ENCODE results near the gene HOXB4. TPM values are rescaled to one million over a fixed set of nuclear protein-coding genes. Genes with fewer than 3 reads are reported as not detected.
A peak's percentile ranks its signal among the peaks of the same experiment; 100 is the strongest.

The HOXB4 gene
- total RNA-seq, 1 experiment from 2014 or later = 27.9 TPM

DNA sequence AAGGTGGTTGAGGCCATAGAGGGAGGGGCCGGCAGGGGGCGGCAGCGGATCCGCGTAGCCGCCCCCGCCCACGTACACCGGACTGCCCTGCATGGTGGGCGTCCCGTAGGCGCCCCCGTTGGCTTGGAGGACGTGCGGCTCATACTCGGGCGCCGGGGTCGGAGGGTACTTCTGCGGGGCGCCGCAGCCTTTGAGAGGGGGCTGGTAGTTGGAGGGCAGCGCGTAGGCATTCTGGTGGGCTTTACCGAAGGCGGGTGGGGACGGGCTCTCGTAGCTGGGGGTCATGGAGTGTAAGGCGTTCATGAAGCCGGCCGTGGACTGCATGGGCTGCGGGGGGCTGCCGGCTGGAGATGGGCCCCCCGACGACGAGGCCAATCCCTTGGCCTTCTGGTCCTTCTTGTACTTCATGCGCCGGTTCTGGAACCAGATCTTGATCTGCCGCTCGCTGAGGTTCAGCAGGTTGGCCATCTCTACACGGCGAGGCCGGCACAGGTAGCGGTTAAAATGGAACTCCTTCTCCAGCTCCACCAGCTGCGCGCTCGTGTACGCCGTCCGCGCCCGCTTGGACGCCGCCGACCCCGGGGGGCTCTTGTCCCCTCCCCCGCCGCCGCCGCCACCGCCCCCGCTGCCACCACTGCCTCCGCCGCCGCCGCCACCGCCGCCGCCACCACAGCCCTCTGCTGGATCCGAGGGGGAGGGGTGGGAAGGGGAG is 27.5 kb downstream of the HOXB4 start:
- in situ Hi-C loops (cut with HindIII; ENCODE audit: low pct_unique_long_range_greater_than_20kb, low sequenced_read_pairs) (no loop called here), intact Hi-C loops (cut with micrococcal nuclease; ENCODE audit: unreplicated experiment) (no loop called here)
- Histone ChIP-seq H3K4me1 (ENCODE audit: control insufficient read depth, insufficient read depth, low read length) (peaks cover 79% of the 10 kb centered on the region), H3K36me3 (ENCODE audit: control insufficient read depth, insufficient read depth, low read length) (peaks cover 26% of the 10 kb centered on the region), H3K27ac (ENCODE audit: low read length) (peak overlapping the region; percentile 98), H3K4me3 (ENCODE audit: low read depth in 2 of 2, low read length in 2 of 2) (no peak overlapping the region), H3K27me3 (ENCODE audit: control insufficient read depth, insufficient read depth, low read length) (no peaks in the 10 kb centered on the region), H3K9me3 (ENCODE audit: control insufficient read depth, insufficient read depth, low read depth, low read length) (no peaks in the 10 kb centered on the region)
- DNase-seq (ENCODE audit: low read depth, low spot score) = no peak
- POLR2A ChIA-PET = interaction anchor here (0.5 kb wide), 1 partner anchor 9 kb away, joined by 5 read pairs; no protein-coding TSS in a partner anchor
- BruUV-seq (replicated peaks) = no TSS peak
- TF ChIP-seq, protein P1, sequence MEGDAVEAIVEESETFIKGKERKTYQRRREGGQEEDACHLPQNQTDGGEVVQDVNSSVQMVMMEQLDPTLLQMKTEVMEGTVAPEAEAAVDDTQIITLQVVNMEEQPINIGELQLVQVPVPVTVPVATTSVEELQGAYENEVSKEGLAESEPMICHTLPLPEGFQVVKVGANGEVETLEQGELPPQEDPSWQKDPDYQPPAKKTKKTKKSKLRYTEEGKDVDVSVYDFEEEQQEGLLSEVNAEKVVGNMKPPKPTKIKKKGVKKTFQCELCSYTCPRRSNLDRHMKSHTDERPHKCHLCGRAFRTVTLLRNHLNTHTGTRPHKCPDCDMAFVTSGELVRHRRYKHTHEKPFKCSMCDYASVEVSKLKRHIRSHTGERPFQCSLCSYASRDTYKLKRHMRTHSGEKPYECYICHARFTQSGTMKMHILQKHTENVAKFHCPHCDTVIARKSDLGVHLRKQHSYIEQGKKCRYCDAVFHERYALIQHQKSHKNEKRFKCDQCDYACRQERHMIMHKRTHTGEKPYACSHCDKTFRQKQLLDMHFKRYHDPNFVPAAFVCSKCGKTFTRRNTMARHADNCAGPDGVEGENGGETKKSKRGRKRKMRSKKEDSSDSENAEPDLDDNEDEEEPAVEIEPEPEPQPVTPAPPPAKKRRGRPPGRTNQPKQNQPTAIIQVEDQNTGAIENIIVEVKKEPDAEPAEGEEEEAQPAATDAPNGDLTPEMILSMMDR (IDR thresholded peaks at IDR 0.05) = peak; percentile 77
- TF ChIP-seq SIN3A (IDR thresholded peaks at IDR 0.05; ENCODE audit: borderline replicate concordance, insufficient read depth, low read depth, low read length) = no peak
- TF ChIP-seq, protein P2, sequence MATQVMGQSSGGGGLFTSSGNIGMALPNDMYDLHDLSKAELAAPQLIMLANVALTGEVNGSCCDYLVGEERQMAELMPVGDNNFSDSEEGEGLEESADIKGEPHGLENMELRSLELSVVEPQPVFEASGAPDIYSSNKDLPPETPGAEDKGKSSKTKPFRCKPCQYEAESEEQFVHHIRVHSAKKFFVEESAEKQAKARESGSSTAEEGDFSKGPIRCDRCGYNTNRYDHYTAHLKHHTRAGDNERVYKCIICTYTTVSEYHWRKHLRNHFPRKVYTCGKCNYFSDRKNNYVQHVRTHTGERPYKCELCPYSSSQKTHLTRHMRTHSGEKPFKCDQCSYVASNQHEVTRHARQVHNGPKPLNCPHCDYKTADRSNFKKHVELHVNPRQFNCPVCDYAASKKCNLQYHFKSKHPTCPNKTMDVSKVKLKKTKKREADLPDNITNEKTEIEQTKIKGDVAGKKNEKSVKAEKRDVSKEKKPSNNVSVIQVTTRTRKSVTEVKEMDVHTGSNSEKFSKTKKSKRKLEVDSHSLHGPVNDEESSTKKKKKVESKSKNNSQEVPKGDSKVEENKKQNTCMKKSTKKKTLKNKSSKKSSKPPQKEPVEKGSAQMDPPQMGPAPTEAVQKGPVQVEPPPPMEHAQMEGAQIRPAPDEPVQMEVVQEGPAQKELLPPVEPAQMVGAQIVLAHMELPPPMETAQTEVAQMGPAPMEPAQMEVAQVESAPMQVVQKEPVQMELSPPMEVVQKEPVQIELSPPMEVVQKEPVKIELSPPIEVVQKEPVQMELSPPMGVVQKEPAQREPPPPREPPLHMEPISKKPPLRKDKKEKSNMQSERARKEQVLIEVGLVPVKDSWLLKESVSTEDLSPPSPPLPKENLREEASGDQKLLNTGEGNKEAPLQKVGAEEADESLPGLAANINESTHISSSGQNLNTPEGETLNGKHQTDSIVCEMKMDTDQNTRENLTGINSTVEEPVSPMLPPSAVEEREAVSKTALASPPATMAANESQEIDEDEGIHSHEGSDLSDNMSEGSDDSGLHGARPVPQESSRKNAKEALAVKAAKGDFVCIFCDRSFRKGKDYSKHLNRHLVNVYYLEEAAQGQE (IDR thresholded peaks at IDR 0.05; ENCODE audit: insufficient read depth in 1 of 2, low read depth in 2 of 2, low read length in 1 of 2) = no peak
- CTCF ChIA-PET = interaction anchor here (0.7 kb wide), 1 partner anchor 160 kb away, joined by 3 read pairs; no protein-coding TSS in a partner anchor
- ATAC-seq = no peak

DNA sequence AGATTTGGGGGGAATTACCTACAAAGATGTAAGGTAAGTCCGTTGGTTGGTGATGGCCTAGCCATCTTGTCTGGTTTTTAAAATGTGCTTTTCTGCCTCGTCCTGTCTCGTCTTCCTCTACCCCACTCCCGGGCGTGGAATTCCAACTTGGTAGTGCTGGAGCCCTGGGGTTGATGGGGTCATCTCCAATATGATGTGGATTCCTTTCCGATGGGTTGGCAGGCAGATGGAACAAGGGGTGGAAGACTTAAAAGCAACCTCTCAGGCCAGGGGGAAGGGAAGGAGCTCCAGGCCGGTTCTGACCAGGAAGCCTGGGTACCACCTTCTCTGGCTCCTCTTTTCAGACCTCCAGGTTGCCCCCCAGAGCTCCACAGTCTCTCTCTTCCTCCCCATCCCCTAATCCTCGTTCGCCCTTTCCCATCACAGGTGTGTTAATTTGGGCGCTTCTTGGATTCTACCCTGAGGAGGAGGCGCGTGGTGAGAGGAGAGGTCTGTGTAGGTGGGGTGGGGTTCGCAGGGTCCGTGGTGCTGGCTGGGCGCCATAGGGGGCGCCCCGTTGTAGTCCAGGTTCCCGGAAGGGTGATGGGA is 28.1 kb downstream of the HOXB4 start:
- in situ Hi-C loops (cut with HindIII; ENCODE audit: low pct_unique_long_range_greater_than_20kb, low sequenced_read_pairs) = no loop called here

More for the DNA sequence above, 28.1 kb downstream of the HOXB4 start:
- TF ChIP-seq POLR2AphosphoS5 (IDR thresholded peaks at IDR 0.05; ENCODE audit: low read depth, low read length) (no peak; the same call in 1 of the 2 replicates), TCF7L2 (IDR thresholded peaks at IDR 0.05; ENCODE audit: low read depth, low read length) (no peak), SIN3A (IDR thresholded peaks at IDR 0.05; ENCODE audit: borderline replicate concordance, insufficient read depth, low read depth, low read length) (no peak)
- TF ChIP-seq, protein P2 (IDR thresholded peaks at IDR 0.05; ENCODE audit: insufficient read depth in 1 of 2, low read depth in 2 of 2, low read length in 1 of 2) = no peak
- TF ChIP-seq, protein P1 (IDR thresholded peaks at IDR 0.05) = no peak
- H3K27ac ChIP-seq (ENCODE audit: low read length) = peak overlapping the region; percentile 98
- H3K36me3 ChIP-seq (ENCODE audit: control insufficient read depth, insufficient read depth, low read length) = peaks cover 26% of the 10 kb centered on the region
- no peak overlapping the region for H3K4me3 ChIP-seq (ENCODE audit: low read depth in 2 of 2, low read length in 2 of 2)
- ATAC-seq (no peak), DNase-seq (ENCODE audit: low read depth, low spot score) (no peak)
- ChIA-PET POLR2A (interaction anchor here (0.5 kb wide), 2 partner anchors 8 to 283 kb away, joined by 3 to 5 read pairs; no protein-coding TSS in a partner anchor), CTCF (interaction anchor here (0.7 kb wide), 1 partner anchor 159 kb away, joined by 3 read pairs; no protein-coding TSS in a partner anchor)
- H3K4me1 ChIP-seq (ENCODE audit: control insufficient read depth, insufficient read depth, low read length) = peaks cover 85% of the 10 kb centered on the region
- no peaks in the 10 kb centered on the region for H3K9me3 ChIP-seq (ENCODE audit: control insufficient read depth, insufficient read depth, low read depth, low read length)
- intact Hi-C loops (cut with micrococcal nuclease; ENCODE audit: unreplicated experiment) = no loop called here
- no peaks in the 10 kb centered on the region for H3K27me3 ChIP-seq (ENCODE audit: control insufficient read depth, insufficient read depth, low read length)
- no TSS peak for BruUV-seq (replicated peaks)

Data from Panc1 (cell line).